ENCODE measurements around the gene VPS13C.

Gene VPS13C

DNA sequence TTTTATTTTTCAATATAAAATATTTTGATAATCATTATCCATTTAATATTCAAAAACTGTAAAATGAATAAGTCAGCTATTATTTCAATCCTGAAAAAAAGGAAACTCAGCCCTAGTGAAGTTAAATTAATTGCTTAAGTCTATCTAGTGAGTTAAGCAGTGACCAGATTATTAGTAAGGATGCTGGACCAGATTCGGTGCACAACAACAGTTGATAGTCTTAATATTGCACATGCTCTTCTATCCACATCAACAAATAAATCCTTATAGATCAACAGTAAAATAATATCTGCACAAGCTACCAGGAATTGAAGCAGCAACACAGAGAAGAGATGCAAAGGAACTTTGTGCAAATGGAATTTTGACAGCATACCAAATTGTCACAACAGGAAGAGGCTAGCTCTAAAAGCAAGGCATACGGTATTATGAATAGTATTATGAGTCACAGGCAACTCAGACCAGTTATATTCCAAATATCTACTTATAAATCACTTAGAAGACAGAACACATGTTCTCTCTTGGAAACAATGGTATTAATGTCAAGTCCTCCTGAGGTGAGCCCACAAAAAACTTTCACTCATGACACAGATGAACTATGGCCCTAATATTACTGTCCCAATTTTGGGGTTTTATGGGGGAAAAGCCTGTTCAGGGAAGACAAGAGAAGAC, 24.9 kb downstream of the VPS13C start:
- no peaks in the 10 kb centered on the region for H3K27me3 ChIP-seq (ENCODE audit: insufficient read depth, low read depth)
- no peak overlapping the region for H3K27ac ChIP-seq
- no peaks in the 10 kb centered on the region for H3K4me1 ChIP-seq (ENCODE audit: low read depth, poor library complexity, severe bottlenecking)
- no peak overlapping the region for H3K4me2 ChIP-seq
- H3K36me3 ChIP-seq (ENCODE audit: insufficient read depth) = no peaks in the 10 kb centered on the region
- no peak overlapping the region for H2AFZ ChIP-seq (ENCODE audit: low read depth)
- no peak overlapping the region for H3K9ac ChIP-seq
- TF ChIP-seq, protein P1, sequence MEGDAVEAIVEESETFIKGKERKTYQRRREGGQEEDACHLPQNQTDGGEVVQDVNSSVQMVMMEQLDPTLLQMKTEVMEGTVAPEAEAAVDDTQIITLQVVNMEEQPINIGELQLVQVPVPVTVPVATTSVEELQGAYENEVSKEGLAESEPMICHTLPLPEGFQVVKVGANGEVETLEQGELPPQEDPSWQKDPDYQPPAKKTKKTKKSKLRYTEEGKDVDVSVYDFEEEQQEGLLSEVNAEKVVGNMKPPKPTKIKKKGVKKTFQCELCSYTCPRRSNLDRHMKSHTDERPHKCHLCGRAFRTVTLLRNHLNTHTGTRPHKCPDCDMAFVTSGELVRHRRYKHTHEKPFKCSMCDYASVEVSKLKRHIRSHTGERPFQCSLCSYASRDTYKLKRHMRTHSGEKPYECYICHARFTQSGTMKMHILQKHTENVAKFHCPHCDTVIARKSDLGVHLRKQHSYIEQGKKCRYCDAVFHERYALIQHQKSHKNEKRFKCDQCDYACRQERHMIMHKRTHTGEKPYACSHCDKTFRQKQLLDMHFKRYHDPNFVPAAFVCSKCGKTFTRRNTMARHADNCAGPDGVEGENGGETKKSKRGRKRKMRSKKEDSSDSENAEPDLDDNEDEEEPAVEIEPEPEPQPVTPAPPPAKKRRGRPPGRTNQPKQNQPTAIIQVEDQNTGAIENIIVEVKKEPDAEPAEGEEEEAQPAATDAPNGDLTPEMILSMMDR (conservative IDR thresholded peaks at IDR 0.05; ENCODE audit: low read depth, low read length) = no peak
- H3K79me2 ChIP-seq (ENCODE audit: insufficient read depth, low read depth) = no peaks in the 10 kb centered on the region
- no peak overlapping the region for H3K4me3 ChIP-seq (IDR thresholded peaks at IDR 0.05; ENCODE audit: insufficient read depth, low read depth, low read length)
- no peaks in the 10 kb centered on the region for H4K20me1 ChIP-seq (ENCODE audit: insufficient read depth)

DNA sequence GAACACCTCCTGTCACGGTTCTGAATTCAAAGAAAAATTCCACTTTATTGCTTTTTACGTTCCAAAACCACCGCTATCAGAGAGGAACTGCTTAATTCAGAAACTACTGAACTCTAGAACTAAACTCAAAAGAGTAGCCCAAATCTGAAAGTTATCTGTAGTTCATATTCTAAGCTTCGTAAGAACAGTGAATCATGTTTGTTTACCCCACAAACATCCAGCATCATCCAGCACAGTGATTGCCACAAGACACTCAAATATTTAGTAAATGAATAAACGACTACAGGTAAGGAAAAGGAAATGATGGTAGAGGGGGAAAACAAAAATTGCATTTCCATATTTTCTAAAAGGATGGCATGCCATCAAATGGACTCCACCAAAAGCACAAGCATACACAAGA, 32.3 kb downstream of the VPS13C start:
- Histone ChIP-seq H4K20me1 (ENCODE audit: insufficient read depth) (no peaks in the 10 kb centered on the region), H3K79me2 (ENCODE audit: insufficient read depth, low read depth) (no peaks in the 10 kb centered on the region), H3K27me3 (ENCODE audit: insufficient read depth, low read depth) (no peaks in the 10 kb centered on the region), H3K36me3 (ENCODE audit: insufficient read depth) (no peaks in the 10 kb centered on the region), H2AFZ (ENCODE audit: low read depth) (no peak overlapping the region), H3K4me1 (ENCODE audit: low read depth, poor library complexity, severe bottlenecking) (no peaks in the 10 kb centered on the region), H3K9ac (no peak overlapping the region), H3K4me2 (no peak overlapping the region), H3K27ac (no peak overlapping the region), H3K4me3 (IDR thresholded peaks at IDR 0.05; ENCODE audit: insufficient read depth, low read depth, low read length) (no peak overlapping the region)
- TF ChIP-seq, protein P1 (conservative IDR thresholded peaks at IDR 0.05; ENCODE audit: low read depth, low read length) = no peak

DNA sequence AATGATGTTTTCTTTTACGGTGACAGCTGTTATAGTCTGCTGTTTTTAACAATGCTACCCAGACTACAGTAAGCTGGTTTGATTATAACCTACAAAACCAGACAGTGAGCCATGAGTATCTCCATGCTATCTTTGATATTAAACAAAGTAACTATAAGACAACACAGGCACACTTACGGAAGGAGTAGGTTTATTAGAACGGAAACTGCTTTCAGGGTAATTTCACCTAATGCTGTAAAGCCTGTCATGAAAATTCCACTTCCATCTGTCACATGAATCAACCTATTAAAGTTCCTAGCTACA, 33.0 kb downstream of the VPS13C start:
- no peak overlapping the region for H2AFZ ChIP-seq (ENCODE audit: low read depth)
- no peak overlapping the region for H3K4me2 ChIP-seq
- no peaks in the 10 kb centered on the region for H3K36me3 ChIP-seq (ENCODE audit: insufficient read depth)

DNA sequence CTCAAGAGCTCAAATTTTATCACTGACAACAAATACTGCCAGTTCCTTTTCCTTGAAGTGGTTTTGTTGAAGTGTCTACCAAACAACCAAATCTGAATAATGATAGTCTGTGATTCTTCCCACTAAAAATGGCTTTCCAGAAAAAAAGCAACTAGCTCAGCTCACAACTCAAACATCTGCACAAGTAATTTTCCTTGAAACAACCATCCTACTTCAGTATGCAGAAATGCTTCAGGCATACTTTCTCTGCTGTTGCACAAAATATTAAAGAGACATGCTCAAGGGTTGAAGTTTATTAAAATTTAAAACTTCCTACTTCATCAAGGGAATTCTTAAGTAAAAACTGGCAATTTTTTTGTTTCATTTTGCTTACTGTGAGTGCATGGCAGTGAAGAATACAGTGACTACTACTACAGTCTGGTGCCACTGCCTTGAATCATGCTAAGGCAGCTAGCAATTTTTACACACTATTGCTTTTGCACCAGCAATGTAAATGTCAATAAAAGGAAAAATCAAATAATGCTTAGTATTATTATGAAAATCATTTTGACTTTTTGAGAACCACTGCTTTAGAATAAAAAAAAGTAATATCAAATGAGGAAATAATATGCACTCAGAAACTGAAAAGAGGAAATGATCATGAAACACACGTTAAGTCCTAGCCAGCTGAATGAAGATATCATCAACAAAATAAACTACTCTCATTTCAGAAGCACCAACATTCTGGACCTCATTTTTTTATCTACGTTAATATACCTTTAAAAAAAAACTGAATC, 33.6 kb downstream of the VPS13C start:
- Histone ChIP-seq H3K79me2 (ENCODE audit: insufficient read depth, low read depth) (no peaks in the 10 kb centered on the region), H3K27me3 (ENCODE audit: insufficient read depth, low read depth) (no peaks in the 10 kb centered on the region), H3K4me3 (IDR thresholded peaks at IDR 0.05; ENCODE audit: insufficient read depth, low read depth, low read length) (no peak overlapping the region), H4K20me1 (ENCODE audit: insufficient read depth) (no peaks in the 10 kb centered on the region), H3K4me1 (ENCODE audit: low read depth, poor library complexity, severe bottlenecking) (no peaks in the 10 kb centered on the region), H3K9ac (no peak overlapping the region), H3K36me3 (ENCODE audit: insufficient read depth) (no peaks in the 10 kb centered on the region), H3K4me2 (no peak overlapping the region), H2AFZ (ENCODE audit: low read depth) (no peak overlapping the region), H3K27ac (no peak overlapping the region)
- TF ChIP-seq, protein P1 (conservative IDR thresholded peaks at IDR 0.05; ENCODE audit: low read depth, low read length) = no peak

More for the DNA sequence above, 33.0 kb downstream of the VPS13C start:
- H3K4me1 ChIP-seq (ENCODE audit: low read depth, poor library complexity, severe bottlenecking) = no peaks in the 10 kb centered on the region
- no peaks in the 10 kb centered on the region for H3K27me3 ChIP-seq (ENCODE audit: insufficient read depth, low read depth)
- H3K9ac ChIP-seq = no peak overlapping the region
- no peaks in the 10 kb centered on the region for H4K20me1 ChIP-seq (ENCODE audit: insufficient read depth)
- TF ChIP-seq, protein P1 (conservative IDR thresholded peaks at IDR 0.05; ENCODE audit: low read depth, low read length) = no peak
- no peak overlapping the region for H3K27ac ChIP-seq
- H3K79me2 ChIP-seq (ENCODE audit: insufficient read depth, low read depth) = no peaks in the 10 kb centered on the region
- H3K4me3 ChIP-seq (IDR thresholded peaks at IDR 0.05; ENCODE audit: insufficient read depth, low read depth, low read length) = no peak overlapping the region

Measured in KMS-11 (cell line).